ENCODE measurements around the gene CCDC124.

The CCDC124 gene

DNA sequence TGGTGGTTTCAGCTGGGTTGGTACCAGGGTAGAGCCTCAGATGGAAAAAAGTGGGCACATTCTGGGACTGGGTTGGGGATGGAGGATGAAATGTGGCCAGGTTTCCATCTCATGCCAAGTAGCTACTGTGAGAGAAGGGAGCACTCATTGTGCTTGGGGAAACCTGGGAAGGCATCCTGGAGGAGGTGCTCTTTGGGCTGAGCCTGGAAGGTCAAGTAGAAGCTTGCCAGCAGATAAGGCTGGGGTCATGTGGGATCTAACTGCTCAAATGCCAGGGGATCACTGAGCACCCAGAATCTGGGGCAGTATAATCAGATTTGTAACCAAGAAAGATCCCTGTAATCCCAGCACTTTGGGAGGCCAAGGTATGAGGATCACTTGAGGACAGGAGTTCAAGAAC lies 25.1 kb downstream of the CCDC124 start:
- Histone ChIP-seq H3K4me3 (ENCODE audit: low read length) (no peak overlapping the region), H3K4me2 (ENCODE audit: low read length) (no peak overlapping the region), H3K4me1 (ENCODE audit: control insufficient read depth, insufficient read depth, low read length) (no peaks in the 10 kb centered on the region), H3K36me3 (ENCODE audit: insufficient read depth, low read length) (no peaks in the 10 kb centered on the region), H3K27me3 (ENCODE audit: control insufficient read depth, insufficient read depth, low read length) (peaks cover 41% of the 10 kb centered on the region), H3K9ac (ENCODE audit: low read depth, low read length) (no peak overlapping the region), H3K9me3 (replicated peaks; ENCODE audit: low read length) (no peaks in the 10 kb centered on the region)

DNA sequence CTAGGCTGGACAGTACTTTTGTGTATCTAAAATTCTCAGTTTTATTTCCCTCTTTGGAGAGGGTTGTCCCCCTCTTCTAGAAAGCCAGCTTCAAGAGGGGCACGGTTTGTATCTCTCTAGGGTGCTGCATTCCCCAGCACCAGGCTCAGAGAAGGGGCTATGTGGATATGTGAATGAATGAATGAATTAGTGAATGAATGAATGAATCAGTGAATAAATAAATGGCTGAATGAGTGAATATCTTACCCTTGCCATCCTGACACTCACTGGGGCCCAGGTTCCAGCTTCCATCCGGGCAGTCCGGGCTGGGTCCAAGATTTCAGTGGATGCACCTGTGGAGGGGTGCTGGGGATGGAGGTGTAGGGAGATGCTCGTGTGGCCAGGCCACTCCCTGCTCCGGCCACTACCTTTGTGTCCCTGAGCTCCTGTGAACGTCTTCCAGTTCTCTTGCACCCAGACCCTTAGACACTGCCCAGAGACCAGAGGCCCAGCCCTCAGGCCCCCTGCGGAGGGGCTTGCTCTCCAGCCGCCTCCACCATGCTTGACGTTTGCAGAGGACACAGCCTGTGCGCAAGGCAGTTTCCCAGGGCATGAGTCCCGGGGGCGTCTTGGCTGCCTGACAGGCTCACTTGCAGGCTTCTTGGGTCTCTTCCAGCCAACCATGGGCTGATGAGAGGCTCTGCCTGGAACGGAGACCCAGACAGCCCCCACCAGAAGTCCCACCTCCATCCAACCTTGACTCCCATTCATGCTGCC lies 31.3 kb downstream of the CCDC124 start:
- Histone ChIP-seq H3K4me2 (ENCODE audit: low read length) (no peak overlapping the region), H3K27me3 (ENCODE audit: control insufficient read depth, insufficient read depth, low read length) (peaks cover 57% of the 10 kb centered on the region), H3K9me3 (replicated peaks; ENCODE audit: low read length) (no peaks in the 10 kb centered on the region), H3K4me1 (ENCODE audit: control insufficient read depth, insufficient read depth, low read length) (no peaks in the 10 kb centered on the region), H3K36me3 (ENCODE audit: insufficient read depth, low read length) (no peaks in the 10 kb centered on the region), H3K4me3 (ENCODE audit: low read length) (no peak overlapping the region), H3K9ac (ENCODE audit: low read depth, low read length) (no peak overlapping the region)

DNA sequence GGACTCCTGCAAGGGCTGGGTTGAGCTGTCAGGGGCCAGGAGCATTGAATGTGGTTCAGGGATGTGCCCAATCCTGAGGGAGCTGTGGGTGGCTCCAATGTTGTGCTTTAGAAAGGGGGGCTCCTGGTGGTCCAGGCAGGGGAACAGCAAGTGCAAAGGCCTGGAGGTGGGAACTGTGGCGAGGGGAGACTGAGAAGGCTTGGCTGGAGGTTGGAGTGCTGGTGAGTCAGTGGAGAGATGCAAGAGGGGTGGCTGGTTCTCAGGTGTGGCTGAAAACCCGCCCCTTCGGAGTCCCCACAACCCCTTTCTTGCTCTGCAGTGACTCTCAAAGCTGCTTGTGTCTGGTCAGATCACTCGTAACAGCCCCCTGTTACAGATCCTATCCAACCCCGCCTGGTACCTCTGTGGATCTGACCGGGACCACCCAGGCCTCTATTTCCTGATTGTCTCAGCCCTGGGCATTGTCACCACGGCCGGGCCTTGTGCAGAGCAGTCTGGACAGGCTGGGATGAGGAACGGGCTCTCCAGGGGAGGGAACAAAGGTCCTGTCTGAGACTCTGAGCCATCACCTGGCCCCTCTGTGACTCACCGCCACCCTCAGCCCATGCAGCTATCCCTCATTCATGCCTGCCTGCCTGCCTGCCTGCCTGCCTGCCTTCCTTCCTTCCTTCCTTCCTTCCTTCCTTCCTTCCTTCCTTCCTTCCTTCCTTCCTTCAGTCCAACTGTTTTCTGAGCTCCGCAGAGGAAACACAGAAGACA lies 32.7 kb downstream of the CCDC124 start:
- Histone ChIP-seq H3K27me3 (ENCODE audit: control insufficient read depth, insufficient read depth, low read length) (peaks cover 57% of the 10 kb centered on the region), H3K4me3 (ENCODE audit: low read length) (no peak overlapping the region), H3K9ac (ENCODE audit: low read depth, low read length) (no peak overlapping the region), H3K4me1 (ENCODE audit: control insufficient read depth, insufficient read depth, low read length) (no peaks in the 10 kb centered on the region), H3K4me2 (ENCODE audit: low read length) (no peak overlapping the region), H3K9me3 (replicated peaks; ENCODE audit: low read length) (no peaks in the 10 kb centered on the region), H3K36me3 (ENCODE audit: insufficient read depth, low read length) (no peaks in the 10 kb centered on the region)

DNA sequence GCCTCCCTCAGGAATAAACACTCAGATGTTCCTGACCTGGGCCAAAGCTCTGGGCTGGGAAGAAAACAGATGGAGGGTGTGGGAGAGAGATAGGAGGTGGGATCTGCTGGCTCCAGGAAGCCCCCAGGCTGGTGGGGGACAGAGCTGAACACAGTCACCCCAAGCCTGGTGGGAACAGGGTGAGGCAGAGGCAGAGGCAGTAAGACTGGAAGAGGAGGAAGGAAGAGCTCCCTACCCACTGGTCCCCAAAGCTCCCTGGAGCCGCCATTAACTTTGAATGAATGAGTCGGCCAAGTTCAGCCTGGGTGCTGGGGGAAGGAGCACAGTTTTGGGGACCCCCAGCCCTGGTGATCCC lies 33.3 kb downstream of the CCDC124 start:
- H3K27me3 ChIP-seq (ENCODE audit: control insufficient read depth, insufficient read depth, low read length), result peaks cover 57% of the 10 kb centered on the region
- H3K36me3 ChIP-seq (ENCODE audit: insufficient read depth, low read length), result no peaks in the 10 kb centered on the region
- H3K9me3 ChIP-seq (replicated peaks; ENCODE audit: low read length), result no peaks in the 10 kb centered on the region
- H3K4me3 ChIP-seq (ENCODE audit: low read length), result no peak overlapping the region
- no peak overlapping the region for H3K4me2 ChIP-seq (ENCODE audit: low read length)
- no peak overlapping the region for H3K9ac ChIP-seq (ENCODE audit: low read depth, low read length)
- H3K4me1 ChIP-seq (ENCODE audit: control insufficient read depth, insufficient read depth, low read length), result no peaks in the 10 kb centered on the region

DNA sequence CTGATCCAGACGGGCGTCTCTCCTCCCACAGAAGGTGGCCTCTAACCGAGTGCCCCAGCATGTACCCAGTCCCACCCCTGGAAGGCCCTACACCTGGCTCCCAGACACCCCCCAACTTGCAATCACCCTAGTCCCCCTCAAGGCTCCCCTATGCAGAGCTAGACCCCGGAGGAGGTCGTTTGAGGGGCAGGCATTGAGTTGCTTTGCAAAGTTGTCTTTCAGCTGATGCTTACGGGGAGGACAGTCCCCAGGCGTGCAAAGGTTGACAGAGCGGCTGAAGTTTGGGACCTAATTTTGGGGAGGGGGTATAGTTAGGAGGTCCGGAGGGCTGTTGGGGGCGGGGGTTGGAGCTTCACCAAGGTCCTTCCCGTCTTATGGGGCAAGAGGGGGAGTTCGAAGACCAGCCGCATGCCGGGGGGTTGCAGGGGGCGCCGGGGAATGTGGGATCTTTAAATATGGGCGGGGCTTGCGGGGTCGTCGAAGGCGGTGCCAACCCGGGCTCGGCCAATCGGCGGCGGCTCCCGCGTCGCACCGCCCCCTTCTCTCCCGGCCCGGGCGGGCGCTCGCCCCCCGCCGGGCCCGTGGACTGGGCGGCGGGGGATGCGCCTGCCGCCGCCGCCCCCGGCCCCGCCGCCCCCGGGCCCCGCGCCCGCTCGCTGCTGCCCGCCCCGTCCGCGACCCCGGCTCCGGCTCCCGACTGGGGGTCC lies 33.9 kb downstream of the CCDC124 start, which contains the start of gene KCNN1:
Gene KCNN1 (plus strand): TSS at position 558 of the 707 bp plus-strand sequence. CDS start 6,782 bp downstream, outside the sequence.
- Histone ChIP-seq H3K9me3 (replicated peaks; ENCODE audit: low read length) (no peaks in the 10 kb centered on the region), H3K4me2 (ENCODE audit: low read length) (no peak within 1 kb of the TSS), H3K4me3 (ENCODE audit: low read length) (no peak within 1 kb of the TSS), H3K27me3 (ENCODE audit: control insufficient read depth, insufficient read depth, low read length) (peaks cover 57% of the 10 kb centered on the region), H3K36me3 (ENCODE audit: insufficient read depth, low read length) (no peaks in the 10 kb centered on the region), H3K9ac (ENCODE audit: low read depth, low read length) (no peak within 1 kb of the TSS), H3K4me1 (ENCODE audit: control insufficient read depth, insufficient read depth, low read length) (no peaks in the 10 kb centered on the region)

DNA sequence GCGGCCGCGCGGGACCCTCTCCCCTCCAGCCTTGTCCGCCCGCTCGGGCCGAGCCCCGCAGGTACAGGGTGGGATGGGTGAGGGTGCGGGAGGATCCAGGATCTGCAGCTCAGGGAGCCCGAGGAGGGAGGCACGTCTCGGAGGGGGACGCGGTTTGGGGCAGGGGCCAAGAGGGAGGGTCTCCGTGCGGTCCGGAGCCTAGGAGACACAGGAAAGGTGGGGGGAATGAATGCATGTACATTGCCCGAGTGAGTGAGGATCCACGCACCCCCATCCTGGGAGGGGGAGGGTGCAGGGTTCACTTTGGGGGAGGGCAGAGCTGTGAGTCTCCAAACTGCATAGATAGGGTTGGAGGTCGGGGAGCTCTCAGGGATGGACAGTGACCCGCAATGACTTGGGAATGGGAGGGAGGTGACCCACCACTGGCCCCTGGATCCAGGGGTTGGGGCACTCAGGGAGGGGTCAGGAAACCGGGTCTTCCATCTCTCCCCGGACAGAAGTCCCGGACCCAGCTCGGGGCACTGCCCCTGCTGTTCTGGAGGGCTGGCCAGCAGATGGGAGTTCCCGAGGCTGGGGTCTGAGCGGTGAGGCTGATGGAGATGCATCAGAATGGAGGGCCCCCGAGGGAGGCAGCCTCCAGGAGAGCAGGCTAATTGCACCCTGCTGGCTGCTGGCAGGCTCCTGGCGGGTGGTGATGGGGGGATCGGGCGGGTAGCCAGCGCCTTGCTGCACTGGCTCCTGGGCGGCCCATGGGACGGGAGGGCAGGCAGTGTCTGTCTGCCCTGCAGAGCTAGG lies 34.6 kb downstream of the CCDC124 start:
- peaks cover 56% of the 10 kb centered on the region for H3K27me3 ChIP-seq (ENCODE audit: control insufficient read depth, insufficient read depth, low read length)
- no peak overlapping the region for H3K4me2 ChIP-seq (ENCODE audit: low read length)
- H3K36me3 ChIP-seq (ENCODE audit: insufficient read depth, low read length), result no peaks in the 10 kb centered on the region
- no peaks in the 10 kb centered on the region for H3K4me1 ChIP-seq (ENCODE audit: control insufficient read depth, insufficient read depth, low read length)
- H3K9ac ChIP-seq (ENCODE audit: low read depth, low read length), result no peak overlapping the region
- H3K4me3 ChIP-seq (ENCODE audit: low read length), result no peak overlapping the region
- H3K9me3 ChIP-seq (replicated peaks; ENCODE audit: low read length), result no peaks in the 10 kb centered on the region

DNA sequence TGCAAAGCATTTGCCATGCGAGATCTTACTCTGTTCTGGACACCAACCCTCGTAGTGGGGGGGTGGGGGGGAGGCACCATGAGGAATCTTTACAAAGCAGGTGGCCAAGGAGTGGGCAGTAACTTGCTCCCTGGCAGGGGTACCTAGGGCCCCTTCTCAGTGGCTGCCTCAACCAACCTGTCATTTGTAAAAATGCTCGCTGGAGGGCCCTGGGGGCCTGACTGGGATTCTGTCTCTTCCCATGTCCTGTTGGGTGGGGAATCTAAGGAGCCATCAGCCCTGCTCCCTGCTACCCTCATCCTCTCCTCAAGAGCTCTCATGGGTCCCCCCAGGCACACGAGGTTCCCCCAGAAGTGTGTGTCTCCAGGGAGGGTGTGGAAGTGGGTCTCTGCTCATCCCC lies 35.5 kb downstream of the CCDC124 start:
- no peak overlapping the region for H3K4me2 ChIP-seq (ENCODE audit: low read length)
- H3K27me3 ChIP-seq (ENCODE audit: control insufficient read depth, insufficient read depth, low read length), result peaks cover 62% of the 10 kb centered on the region
- H3K36me3 ChIP-seq (ENCODE audit: insufficient read depth, low read length), result no peaks in the 10 kb centered on the region
- no peak overlapping the region for H3K4me3 ChIP-seq (ENCODE audit: low read length)
- no peaks in the 10 kb centered on the region for H3K4me1 ChIP-seq (ENCODE audit: control insufficient read depth, insufficient read depth, low read length)
- H3K9ac ChIP-seq (ENCODE audit: low read depth, low read length), result no peak overlapping the region
- no peaks in the 10 kb centered on the region for H3K9me3 ChIP-seq (replicated peaks; ENCODE audit: low read length)

DNA sequence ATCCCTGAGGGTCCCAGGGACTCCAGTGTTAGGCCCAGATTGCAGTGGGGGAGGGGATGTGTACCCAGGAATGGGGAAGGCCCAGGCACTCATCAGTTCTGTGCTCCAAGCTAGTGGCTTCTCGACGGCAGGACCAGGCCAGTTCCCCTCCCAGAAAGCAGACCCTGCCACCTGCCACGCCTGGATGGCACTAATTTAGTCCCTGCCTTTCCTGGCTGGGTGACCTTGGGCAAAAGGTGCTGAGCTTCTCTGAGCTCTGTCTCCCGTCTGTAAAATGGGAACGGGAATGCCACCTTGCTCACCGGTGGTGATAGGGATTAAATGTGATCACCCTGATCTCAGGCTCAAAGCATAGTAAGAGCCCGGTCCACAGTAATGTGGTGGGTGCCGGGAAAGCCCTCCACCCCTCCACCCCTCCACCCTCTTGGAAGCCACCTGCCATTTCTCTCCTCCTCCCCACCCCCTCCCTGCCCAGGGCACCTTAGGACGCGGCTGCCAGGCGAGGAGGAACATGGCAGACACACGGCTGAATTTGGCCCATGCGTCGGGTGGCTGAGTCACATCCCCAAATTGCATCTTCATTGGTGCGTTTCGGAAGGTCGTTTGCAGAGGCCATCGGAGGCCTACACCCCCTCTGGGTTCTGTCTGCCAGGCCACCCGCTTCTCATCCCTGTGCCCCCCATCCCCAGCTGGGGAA lies 36.4 kb downstream of the CCDC124 start:
- no peak overlapping the region for H3K4me3 ChIP-seq (ENCODE audit: low read length)
- H3K4me2 ChIP-seq (ENCODE audit: low read length), result no peak overlapping the region

DNA sequence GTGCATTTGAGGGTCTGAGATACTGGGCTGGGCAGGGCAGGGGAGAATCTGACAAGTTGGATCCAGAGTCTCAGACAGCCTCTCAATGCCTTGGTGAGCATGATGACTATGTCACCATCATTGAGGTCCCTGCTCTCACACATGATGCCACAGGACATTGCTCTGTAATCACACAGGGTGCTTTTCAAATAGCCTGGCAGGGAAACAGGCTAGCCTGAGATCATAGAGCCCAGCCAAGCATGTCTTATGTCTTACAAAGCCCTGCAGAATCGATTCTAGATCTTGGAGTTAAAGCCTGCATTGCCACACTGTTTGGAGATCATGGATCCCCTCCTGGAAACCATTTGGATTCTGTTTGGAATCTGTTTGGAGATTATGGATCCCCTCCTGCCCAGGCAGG lies 39.4 kb downstream of the CCDC124 start:
- no peak overlapping the region for H3K9ac ChIP-seq (ENCODE audit: low read depth, low read length)
- H3K27me3 ChIP-seq (ENCODE audit: control insufficient read depth, insufficient read depth, low read length), result peaks cover 35% of the 10 kb centered on the region
- no peak overlapping the region for H3K4me2 ChIP-seq (ENCODE audit: low read length)
- no peaks in the 10 kb centered on the region for H3K36me3 ChIP-seq (ENCODE audit: insufficient read depth, low read length)
- no peak overlapping the region for H3K4me3 ChIP-seq (ENCODE audit: low read length)
- no peaks in the 10 kb centered on the region for H3K4me1 ChIP-seq (ENCODE audit: control insufficient read depth, insufficient read depth, low read length)
- no peaks in the 10 kb centered on the region for H3K9me3 ChIP-seq (replicated peaks; ENCODE audit: low read length)

More for the DNA sequence above, 36.4 kb downstream of the CCDC124 start:
- Histone ChIP-seq H3K9ac (ENCODE audit: low read depth, low read length) (no peak overlapping the region), H3K36me3 (ENCODE audit: insufficient read depth, low read length) (no peaks in the 10 kb centered on the region), H3K4me1 (ENCODE audit: control insufficient read depth, insufficient read depth, low read length) (no peaks in the 10 kb centered on the region), H3K9me3 (replicated peaks; ENCODE audit: low read length) (no peaks in the 10 kb centered on the region), H3K27me3 (ENCODE audit: control insufficient read depth, insufficient read depth, low read length) (peaks cover 55% of the 10 kb centered on the region)

DNA sequence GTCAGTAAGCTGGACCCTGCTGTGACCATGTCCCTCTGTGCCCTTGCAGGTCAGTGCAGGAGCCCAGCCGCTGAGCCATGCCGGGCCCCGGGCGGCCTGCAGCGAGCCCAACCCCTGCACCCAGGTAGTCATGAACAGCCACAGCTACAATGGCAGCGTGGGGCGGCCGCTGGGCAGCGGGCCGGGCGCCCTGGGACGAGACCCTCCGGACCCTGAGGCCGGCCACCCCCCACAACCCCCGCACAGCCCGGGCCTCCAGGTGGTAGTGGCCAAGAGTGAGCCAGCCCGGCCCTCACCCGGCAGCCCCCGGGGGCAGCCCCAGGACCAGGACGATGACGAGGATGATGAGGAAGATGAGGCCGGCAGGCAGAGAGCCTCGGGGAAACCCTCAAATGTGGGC lies 40.9 kb downstream of the CCDC124 start:
- H3K4me3 ChIP-seq (ENCODE audit: low read length), result no peak overlapping the region
- H3K9ac ChIP-seq (ENCODE audit: low read depth, low read length), result no peak overlapping the region
- no peak overlapping the region for H3K4me2 ChIP-seq (ENCODE audit: low read length)
- no peaks in the 10 kb centered on the region for H3K4me1 ChIP-seq (ENCODE audit: control insufficient read depth, insufficient read depth, low read length)
- no peaks in the 10 kb centered on the region for H3K36me3 ChIP-seq (ENCODE audit: insufficient read depth, low read length)
- H3K9me3 ChIP-seq (replicated peaks; ENCODE audit: low read length), result no peaks in the 10 kb centered on the region
- peaks cover 32% of the 10 kb centered on the region for H3K27me3 ChIP-seq (ENCODE audit: control insufficient read depth, insufficient read depth, low read length)
